DMS153 treated with DMSO at 0.1 percent for 48 hours (cell line): Measurements from ENCODE around the gene AQP10.
"Not testable (repeated sequence)": the region's sequence is repeated elsewhere in the genome, so short reads cannot be mapped to it uniquely, and the experiment has no call there.

ENCODE experiments used
- DNase-seq: peaks from one replicate; lab custom pipeline; 2025; ENCODE audit not compliant: unreplicated experiment; lab: John Stamatoyannopoulos, UW

The AQP10 gene

DNA sequence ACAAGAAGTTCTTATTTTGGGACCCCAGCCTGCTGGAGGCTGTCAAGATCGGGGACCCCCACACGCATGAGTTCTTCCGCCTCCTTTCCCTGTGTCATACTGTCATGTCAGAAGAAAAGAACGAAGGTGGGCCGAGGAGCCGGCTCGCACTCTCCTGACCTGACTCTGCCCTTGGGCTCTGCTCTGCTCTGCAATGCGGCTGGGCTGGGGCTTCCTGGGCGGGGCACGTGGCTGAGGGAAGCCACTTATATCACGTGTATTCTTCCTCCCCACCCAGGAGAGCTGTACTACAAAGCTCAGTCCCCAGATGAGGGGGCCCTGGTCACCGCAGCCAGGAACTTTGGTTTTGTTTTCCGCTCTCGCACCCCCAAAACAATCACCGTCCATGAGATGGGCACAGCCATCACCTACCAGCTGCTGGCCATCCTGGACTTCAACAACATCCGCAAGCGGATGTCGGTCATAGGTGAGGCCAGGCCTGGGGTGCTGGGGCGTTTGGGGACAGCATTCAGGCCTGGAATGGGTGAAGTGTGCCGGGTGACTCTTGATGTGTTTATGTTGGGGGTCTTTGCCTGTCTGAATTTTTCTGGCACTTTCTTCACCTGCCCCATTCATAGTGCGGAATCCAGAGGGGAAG lies 22.1 kb downstream of the AQP10 start:
- no peak for DNase-seq

DNA sequence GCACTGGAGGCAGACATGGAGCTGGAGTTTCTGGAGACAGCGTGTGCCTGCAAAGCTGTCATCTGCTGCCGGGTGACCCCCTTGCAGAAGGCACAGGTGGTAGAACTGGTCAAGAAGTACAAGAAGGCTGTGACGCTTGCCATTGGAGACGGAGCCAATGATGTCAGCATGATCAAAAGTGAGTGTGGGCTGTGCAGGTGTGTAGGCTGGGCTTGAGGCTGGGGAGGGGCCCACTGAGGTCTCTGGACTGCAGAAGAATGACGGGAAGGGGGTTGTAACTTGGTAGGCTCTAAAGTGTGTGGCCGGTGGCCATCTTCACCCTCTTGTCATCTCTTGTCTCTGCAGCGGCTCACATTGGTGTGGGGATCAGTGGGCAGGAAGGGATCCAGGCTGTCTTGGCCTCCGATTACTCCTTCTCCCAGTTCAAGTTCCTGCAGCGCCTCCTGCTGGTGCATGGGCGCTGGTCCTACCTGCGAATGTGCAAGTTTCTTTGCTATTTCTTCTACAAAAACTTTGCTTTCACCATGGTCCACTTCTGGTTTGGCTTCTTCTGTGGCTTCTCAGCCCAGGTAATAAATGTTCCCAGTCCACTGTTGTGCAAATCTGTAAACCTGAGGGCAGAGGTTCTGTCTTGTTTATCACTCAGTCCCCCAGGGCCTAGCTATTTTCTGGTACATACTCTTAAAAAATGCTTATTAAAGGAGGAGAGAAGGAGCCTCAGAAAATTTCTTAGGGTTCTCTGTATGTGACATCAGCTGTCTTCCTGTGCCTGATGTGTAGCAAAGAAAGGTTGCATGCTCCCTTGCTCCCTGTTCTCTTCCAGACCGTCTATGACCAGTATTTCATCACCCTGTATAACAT lies 24.3 kb downstream of the AQP10 start:
- no peak for DNase-seq

DNA sequence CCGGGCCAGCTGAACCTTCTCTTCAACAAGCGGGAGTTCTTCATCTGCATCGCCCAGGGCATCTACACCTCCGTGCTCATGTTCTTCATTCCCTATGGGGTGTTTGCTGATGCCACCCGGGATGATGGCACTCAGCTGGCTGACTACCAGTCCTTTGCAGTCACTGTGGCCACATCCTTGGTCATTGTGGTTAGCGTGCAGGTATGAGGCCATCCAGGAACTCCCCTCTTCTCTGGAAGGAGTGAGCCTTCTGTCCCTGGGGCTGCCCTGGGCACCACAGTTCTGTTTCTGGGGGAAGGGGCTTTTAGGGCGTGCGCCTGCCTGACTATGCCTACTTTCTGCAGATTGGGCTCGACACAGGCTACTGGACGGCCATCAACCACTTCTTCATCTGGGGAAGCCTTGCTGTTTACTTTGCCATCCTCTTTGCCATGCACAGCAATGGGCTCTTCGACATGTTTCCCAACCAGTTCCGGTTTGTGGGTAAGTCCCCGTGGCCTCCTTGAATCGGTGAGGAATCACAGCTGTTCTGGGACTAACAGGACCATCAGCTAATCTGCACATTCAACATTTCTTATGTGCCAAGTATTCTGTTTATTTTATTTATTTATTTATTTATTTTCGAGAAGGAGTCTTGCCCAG lies 25.5 kb downstream of the AQP10 start:
- no peak for DNase-seq

DNA sequence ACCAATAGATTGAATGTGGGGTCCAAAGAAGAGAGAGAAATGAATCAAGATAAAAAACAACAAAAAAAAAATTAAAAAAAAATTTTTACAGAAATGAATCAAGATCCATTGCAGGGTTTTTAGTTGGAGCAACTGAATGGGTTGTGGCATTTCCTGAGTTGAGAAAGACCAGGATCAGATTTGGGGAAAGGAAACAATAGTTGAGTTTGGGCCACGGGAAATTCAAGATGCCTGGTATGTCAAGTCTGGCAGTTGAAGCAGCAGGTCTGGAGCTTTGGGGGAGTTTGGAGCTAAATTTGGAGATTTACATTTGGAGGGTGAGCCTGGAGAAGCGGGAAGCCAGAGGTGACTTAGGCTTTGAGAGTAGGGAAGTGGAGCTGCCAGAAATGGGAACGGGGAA lies 27.1 kb downstream of the AQP10 start:
- DNase-seq = no peak

DNA sequence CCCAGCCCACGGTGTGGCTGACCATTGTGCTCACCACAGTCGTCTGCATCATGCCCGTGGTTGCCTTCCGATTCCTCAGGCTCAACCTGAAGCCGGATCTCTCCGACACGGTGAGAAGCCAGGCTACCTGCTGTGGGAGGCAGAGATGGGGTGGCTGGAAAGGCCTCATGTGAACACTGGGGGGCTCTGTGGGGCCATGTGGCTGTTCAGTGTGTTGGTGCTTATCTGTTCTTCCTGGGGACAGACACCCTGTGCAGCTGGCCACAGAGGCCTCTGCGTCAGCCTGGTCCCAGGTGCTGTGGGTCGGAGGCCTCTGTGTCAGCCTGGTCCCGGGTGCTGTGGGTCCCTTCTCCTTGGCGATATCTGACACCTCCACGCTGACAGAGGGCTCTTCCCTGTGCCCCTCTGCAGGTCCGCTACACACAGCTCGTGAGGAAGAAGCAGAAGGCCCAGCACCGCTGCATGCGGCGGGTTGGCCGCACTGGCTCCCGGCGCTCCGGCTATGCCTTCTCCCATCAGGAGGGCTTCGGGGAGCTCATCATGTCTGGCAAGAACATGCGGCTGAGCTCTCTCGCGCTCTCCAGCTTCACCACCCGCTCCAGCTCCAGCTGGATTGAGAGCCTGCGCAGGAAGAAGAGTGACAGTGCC lies 27.7 kb downstream of the AQP10 start:
- DNase-seq = no peak

DNA sequence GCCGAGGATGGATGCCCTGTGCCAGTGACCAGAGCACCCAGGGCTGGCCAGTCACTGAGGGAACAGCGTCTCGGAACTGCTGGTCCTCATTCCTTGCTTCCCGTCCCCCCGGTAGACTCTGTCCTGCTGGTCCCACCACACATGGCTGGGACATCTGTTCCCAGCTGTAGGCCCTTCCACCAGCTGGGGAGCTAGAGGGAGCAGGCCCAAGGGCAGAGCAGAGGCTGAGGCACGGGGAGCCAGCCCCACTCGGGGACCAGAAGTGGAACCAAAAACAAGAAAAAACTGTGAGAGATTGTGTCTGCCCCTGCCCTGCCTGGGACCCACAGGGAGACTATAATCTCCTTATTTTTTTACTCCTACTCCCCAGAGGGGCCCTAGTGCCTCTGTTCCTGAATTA lies 28.2 kb downstream of the AQP10 start:
- no peak for DNase-seq

DNA sequence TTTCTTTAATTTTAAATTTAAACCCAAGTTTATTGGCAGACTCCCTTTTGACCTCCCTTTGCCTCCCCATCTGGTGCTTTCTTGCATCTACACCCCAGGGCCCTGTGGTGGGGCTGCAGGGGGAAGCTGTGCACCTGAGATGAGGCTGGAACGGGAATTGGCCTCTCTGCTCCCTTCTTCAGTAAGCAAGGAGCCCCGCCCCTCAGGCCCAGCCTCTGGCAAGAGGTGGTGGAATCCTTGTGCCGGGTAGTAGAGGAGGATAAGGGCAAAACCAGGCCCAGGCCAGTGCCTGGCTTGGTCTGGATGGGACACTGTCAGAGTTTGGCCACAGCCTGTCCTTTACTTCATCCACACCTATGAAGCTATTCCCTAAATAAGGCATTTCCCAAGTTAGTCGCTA lies 29.5 kb downstream of the AQP10 start:
- no peak for DNase-seq

DNA sequence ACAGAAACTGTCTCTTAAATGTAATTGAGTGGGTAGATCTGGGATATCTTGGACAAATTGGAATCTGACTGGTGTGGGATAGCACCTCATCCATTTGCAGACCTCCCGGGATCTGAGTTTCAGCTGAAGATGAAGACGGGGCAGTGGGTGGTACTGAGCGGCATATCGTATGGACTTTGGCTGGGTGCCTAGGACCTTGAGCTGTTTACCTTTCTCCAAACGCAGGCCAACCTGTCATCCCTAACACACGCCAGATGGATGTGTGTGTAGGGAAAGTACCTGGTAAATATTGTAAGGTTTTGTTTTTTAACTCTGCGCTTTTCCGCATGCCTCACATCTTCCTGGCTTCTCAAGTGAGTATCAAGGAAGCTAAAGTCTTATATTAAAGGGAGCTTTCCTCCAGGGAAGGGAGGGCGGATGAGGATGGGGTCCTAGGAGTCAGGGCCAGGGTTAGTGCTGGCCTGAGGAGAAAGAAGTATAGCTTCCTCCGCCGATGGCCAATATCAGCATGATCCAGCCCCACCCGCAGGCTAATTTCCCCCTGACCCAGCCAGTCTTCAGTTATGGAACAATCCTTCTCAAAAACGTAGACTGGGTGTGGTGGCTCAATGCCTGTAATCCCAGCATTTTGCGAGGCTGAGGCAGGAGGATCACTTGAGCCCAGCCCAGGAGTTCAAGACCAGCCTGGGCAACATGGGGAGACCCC lies 30.6 kb downstream of the AQP10 start:
- DNase-seq = peak; percentile 53

DNA sequence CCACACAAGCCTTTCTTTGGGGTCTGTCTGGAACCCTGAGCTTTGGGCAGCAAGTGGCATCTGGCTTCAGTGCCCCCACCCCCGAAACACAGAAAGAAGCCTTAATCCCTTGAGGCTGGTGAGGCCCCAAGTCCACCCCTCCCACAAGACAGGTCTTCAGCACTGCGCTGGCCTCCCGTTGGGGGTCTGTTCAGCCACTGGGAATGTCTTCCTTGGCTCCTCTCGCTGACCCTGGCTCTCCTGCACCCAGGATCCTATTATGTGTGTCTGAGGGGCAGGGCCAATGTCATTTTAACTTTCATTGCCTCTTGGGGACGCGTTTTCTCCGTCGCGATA lies 31.3 kb downstream of the AQP10 start:
- no peak for DNase-seq

DNA sequence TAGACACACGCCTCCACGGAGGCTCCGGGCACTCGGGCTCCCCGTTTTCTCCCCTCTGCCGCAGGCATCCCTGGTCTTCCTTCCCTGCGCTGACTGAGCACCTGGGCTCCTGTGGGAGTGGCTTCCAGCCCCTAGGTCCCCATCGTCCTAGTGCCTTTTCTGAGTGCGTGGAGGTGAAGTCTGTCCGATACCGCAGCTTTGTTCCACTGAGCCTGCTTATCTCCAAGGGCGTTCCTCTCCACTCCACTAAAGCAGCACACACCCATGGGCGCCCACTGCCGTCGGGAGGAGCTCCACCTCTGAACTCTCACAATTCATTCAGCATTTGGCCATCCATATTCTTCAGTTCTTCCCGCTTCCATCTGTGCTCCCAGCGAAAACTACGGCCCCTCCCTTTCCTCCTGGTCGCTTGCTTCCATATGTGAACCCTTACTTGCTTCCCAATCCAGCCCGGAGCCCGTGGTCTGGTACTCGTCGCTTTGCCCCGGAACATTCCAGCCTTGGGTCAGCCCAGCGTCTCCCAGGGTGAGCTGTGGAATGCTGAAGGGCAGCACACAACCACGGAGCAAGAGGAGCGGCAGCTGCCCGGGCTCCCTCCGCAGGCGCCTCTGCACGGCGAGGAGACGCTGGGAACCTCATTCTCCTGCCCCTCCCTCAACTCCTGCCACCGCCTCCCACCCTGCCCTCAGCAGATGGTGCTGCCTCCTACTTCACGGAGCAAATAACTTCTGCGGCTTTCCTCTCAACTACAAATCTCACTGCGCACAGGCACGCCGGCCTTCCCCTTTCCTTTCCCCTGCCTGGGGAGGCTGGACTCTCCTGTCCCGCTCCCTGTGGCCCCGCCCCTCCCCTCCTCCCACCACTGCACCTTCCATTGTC lies 31.9 kb downstream of the AQP10 start:
- DNase-seq = peak; percentile 33

DNA sequence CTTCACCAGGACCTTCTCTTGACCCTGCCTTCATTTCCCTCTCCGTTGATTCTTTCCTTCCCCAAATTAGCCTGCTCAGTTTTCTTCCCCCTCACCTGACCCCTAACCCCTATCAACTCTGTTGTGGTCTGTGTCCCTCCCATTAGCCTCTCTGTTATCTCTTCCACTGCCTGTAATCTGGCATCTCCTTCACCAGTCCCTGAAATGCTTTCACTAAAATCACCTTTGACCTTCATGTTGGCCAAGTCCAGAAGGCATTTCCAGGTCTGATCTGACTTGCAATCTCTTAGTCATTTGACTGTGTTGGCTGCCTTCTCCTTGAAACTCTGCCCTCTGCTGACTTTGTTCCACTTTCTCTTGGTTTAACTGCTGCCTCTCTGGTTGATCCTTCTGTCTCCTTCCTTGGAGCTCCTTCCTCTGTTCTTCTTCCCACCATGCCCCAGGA lies 32.6 kb downstream of the AQP10 start:
- DNase-seq = no peak

DNA sequence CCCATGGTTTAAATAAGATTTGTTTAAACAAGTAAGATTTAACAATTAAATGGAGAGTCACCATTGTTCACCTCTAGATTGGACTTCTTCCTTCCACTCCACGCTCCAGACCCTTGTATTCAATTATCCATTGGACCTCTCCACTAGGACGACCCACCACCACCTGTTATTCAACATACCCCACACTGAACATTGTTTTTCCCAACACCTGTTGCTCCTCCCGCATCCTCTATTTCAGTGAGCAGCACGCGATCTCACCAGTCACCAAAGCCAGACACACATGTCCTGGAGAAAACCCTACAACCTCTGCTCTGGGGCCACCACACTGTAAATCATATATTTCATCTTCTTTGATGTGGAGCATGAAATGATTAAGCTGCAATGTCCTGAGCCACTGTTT lies 33.1 kb downstream of the AQP10 start:
- DNase-seq = no peak

DNA sequence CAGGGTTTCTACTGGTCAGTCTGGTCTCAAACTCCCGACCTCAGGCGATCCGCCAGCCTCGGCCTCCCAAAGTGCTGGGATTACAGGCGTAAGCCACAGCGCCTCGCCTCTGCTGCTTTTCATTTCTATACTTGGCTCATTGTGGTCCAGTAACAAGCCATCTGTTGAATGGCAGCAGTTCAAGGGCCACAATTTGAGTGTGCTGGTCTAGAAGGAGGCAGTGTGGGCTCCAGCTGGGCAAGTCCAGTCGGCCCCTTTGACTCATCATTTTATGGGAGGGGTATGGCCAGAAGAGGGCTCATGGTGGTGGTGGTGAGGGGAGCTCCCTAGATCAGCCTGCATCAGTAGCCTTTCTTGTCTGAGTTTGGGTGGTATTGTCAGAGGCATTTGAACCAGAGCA lies 37.6 kb downstream of the AQP10 start:
- no peak for DNase-seq

DNA sequence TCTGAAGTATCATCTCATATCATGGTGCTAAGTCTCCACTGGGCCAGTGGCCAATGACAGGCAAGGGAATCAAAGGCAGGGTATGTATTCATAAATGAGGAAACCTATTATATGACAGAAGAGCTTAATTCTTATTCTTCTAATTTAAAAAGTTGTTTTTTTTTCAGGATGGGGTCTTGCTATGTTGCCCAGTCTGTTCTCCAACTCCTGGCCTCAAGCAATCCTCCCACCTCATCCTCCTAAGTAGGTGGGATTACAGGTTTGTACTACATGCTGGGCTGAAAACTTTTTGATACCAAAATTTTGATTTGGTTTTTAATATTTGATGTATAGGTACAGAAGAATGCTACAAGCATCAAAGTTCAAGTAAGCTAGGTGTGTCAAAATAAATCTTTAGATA lies 39.4 kb downstream of the AQP10 start:
- no peak for DNase-seq

DNA sequence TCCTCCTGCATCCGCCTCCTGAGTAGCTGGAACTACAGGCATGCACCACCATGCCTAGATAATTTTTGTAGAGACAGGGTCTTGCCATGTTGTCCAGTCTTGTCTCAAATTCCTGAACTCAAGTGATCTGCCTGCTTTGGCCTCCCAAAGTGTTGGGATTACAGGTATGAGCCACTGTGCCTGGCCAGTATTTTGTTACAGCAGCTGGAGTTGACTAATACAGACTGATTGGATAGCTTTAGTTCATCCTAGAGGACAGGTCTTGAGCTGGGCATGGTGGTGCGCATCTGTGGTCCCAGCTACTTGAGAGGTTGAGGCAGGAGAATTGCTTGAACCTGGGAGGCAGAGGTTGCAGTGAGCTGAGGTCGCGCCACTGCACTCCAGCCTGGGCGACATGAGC lies 40.0 kb downstream of the AQP10 start:
- not testable (repeated sequence) for DNase-seq

DNA sequence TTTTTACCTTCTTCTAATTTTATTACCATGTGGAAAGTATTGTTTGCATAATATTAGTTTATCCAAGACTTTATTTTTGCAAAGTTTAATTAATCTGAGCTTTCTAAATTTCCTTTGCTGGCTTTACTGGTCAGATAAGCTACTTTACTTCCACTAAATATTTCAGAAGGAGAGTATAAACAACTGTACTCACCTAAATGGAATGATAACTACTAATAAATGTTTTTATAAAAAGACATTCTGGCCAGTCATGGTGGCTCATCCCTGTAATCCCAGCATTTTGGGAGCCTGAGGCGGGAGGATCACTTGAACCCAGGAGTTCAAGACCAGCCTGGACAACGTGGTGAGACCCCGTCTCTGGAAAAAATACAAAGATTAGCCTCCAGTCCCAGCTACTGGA lies 40.5 kb downstream of the AQP10 start:
- DNase-seq = no peak

DNA sequence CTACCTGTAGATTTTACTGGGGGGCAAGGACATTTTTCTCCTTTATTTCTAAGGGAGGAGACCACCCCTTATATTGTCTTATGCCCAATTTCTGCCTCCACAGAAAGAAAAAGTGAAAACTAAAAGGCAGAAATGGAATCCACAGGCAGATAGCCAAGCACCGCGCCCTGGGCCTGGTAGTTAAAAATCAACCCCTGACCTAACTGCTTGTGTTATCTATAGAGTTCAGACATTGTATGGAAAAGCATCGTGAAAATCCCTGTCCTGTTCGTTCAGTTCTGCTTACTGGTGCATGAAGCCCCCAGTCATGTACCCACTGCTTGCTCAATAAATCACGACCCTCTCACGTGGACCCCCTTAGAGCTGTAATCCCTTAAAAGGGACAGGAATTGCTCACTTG lies 50.5 kb downstream of the AQP10 start:
- DNase-seq = no peak

DNA sequence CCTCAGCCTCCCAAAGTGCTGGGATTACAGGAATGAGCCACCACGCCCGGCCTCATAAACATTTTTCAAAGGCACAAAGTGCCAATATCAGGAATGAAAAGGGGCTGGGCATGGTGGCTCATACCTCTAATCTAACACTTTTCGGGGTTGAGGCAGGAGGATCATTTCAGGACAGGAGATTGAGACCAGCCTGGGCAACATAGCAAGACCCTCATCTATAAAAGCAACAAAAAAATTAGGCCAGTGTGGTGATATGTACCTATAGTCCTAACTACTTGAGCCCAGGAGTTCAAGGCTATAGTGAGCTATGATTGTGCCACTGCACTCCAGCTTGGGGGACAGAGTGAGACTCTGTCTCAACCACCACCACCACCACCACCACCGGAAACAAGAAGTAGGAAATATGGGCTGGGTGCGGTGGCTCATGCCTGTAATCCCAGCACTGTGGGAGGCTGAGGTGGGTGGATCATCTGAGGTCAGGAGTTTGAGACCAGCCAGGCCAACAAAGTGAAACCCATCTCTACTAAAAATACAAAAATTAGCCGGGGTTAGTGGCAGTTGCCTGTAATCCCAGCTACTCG lies 53.0 kb downstream of the AQP10 start:
- not testable (repeated sequence) for DNase-seq
